ENCODE results near the gene LGR5. TPM values are rescaled to one million over a fixed set of nuclear protein-coding genes. Genes with fewer than 3 reads are reported as not detected.

Gene LGR5
- total and polyA plus RNA-seq, 2 of the 8 experiments (the other 6 are each of a cell fraction or from before 2014, with no cell fraction given), result 0.08 to 0.19 TPM

GRCh38 chr12:71621938-71622337 lies 182.3 kb downstream of the LGR5 start:
- Histone ChIP-seq H3K14ac (ENCODE audit: insufficient read length) (no peak overlapping the region), H3K4me1 (replicated peaks in 1 of 4; ENCODE audit: control insufficient read depth in 3 of 4, insufficient read depth in 4 of 4, low read length in 3 of 4) (peaks cover 0 to 4% (median 0%) of the 10 kb centered on the region in 4 experiments; a peak in 1 of 7 replicates), H2BK5ac (ENCODE audit: low read depth, low read length) (no peak overlapping the region), H3K79me1 (ENCODE audit: low read depth, low read length) (no peaks in the 10 kb centered on the region), H2AFZ (ENCODE audit: low read length) (no peak overlapping the region), H2BK15ac (ENCODE audit: low read length) (no peak overlapping the region), H3K9ac (replicated peaks in 1 of 4; ENCODE audit: extremely low read depth in 1 of 4, low read depth in 3 of 4, low read length in 3 of 4) (no peak overlapping the region), H2AK5ac (ENCODE audit: low read depth, low read length) (no peak overlapping the region), H4K5ac (ENCODE audit: insufficient read length, low read depth, low read length) (no peak overlapping the region), H3K23ac (ENCODE audit: insufficient read length) (no peak overlapping the region), H3K56ac (replicated peaks; ENCODE audit: insufficient read length, low read depth, low read length) (no peak overlapping the region), H3K79me2 (ENCODE audit: control insufficient read depth in 1 of 2, insufficient read depth in 2 of 2, low read length in 2 of 2) (no peaks in the 10 kb centered on the region), H3K4me3 (ENCODE audit: extremely low read depth in 1 of 4, insufficient read depth in 2 of 4, low read depth in 3 of 4, low read length in 4 of 4) (no peak overlapping the region), H4K20me1 (replicated peaks in 1 of 2; ENCODE audit: control insufficient read depth in 1 of 2, insufficient read depth in 2 of 2, low read length in 2 of 2) (no peaks in the 10 kb centered on the region), H3K27me3 (replicated peaks in 1 of 4; ENCODE audit: control insufficient read depth in 3 of 4, extremely low read depth in 1 of 4, insufficient read depth in 3 of 4, low read length in 3 of 4) (no peaks in the 10 kb centered on the region), H2BK120ac (replicated peaks; ENCODE audit: low read depth, low read length) (no peak overlapping the region), H2BK12ac (ENCODE audit: low read depth, low read length) (no peak overlapping the region), H3K23me2 (ENCODE audit: low read depth, low read length) (no peaks in the 10 kb centered on the region; the same call in 1 of the 2 replicates), H4K91ac (replicated peaks; ENCODE audit: insufficient read length, low read length) (no peak overlapping the region), H2BK20ac (ENCODE audit: low read length) (no peak overlapping the region), H3K18ac (ENCODE audit: extremely low read depth, low read length) (no peak overlapping the region), H3K4me2 (ENCODE audit: insufficient read depth in 1 of 2, low read depth in 2 of 2, low read length in 2 of 2) (no peak overlapping the region), H3K9me3 (ENCODE audit: insufficient read depth in 2 of 2, low read depth in 1 of 2, low read length in 1 of 2) (no peaks in the 10 kb centered on the region), H3K27ac (ENCODE audit: low read depth, low read length) (no peak overlapping the region), H3K36me3 (ENCODE audit: control insufficient read depth in 2 of 4, insufficient read depth in 4 of 4, low read length in 3 of 4) (peaks cover 4 to 77% (median 35%) of the 10 kb centered on the region in 4 experiments), H4K8ac (ENCODE audit: extremely low read depth, insufficient read depth, low read length) (no peak overlapping the region), H3K4ac (replicated peaks; ENCODE audit: insufficient read length, low read depth, low read length) (no peak overlapping the region)
- TF ChIP-seq CHD2 (IDR thresholded peaks at IDR 0.05; ENCODE audit: low read length) (no peak), CHD1 (IDR thresholded peaks at IDR 0.05; ENCODE audit: low read depth, low read length) (no peak)
- WGBS, 2 experiments (ENCODE audit: extremely low coverage in 1 of 2, insufficient coverage in 1 of 2, insufficient read length in 1 of 2, insufficient replicate concordance in 2 of 2, low coverage in 1 of 2, low lambda C conversion rate in 2 of 2, missing lambda C conversion rate in 1 of 2), result 100% methylated on average over 1 of the region's 1 CpG; no CpG with 5 or more reads in 1 of the 2 experiments
- CTCF ChIA-PET (ENCODE audit: partially characterized antibody), result interaction anchor here (0.6 to 2.8 kb wide), 4 partner anchors 15 to 1580 kb away, joined by 3 to 7 read pairs (median 4); no protein-coding TSS in a partner anchor
- no peak for DNase-seq (ENCODE audit: low read depth in 1 of 2, low spot score in 2 of 2)
- no peak for FAIRE-seq
- POLR2A ChIA-PET (ENCODE audit: partially characterized antibody), result interaction anchor here (0.6 kb wide), 1 partner anchor 64 kb away, joined by 6 read pairs; no protein-coding TSS in a partner anchor
